GM21825 (cell line): ENCODE measurements around the gene BROX.
"Not testable (repeated sequence)": the region's sequence is repeated elsewhere in the genome, so short reads cannot be mapped to it uniquely, and the experiment has no call there.

Experiments
- ATAC-seq: cut with Tn5 transposase; IDR thresholded peaks from one replicate; pipeline ENCODE4 v1.9.1; 2021; ENCODE audit warnings: mild to moderate bottlenecking, moderate library complexity; ENCODE audit not compliant: unreplicated experiment

The BROX gene

GRCh38 chr1:222712253-222713090 lies at the start of gene BROX, which contains the start of gene AIDA:
TSS of gene BROX (plus strand) at chr1:222712564. CDS start at chr1:222715700, 3,136 bp downstream.
TSS of gene AIDA (minus strand) at chr1:222712491. CDS start at chr1:222712317, 174 bp downstream.
- peak; percentile 77 for ATAC-seq

- no peak for ATAC-seq
These were observed 48.9 kb upstream of the BROX start for GRCh38 chr1:222663431-222663934.

GRCh38 chr1:222665964-222666363 lies 46.4 kb upstream of the BROX start:
- ATAC-seq: no peak

GRCh38 chr1:222668184-222668583 lies 44.2 kb upstream of the BROX start:
- not testable (repeated sequence) for ATAC-seq

- ATAC-seq: not testable (repeated sequence)
These were observed 43.3 kb upstream of the BROX start for GRCh38 chr1:222669107-222669506.

GRCh38 chr1:222670110-222670509 lies 42.3 kb upstream of the BROX start:
- no peak for ATAC-seq

GRCh38 chr1:222680080-222680479 lies 32.3 kb upstream of the BROX start:
- no peak for ATAC-seq

GRCh38 chr1:222691016-222691415 lies 21.3 kb upstream of the BROX start:
- no peak for ATAC-seq

- no peak for ATAC-seq
These were observed 17.4 kb upstream of the BROX start for GRCh38 chr1:222694927-222695326.

GRCh38 chr1:222696741-222697140 lies 15.6 kb upstream of the BROX start:
- ATAC-seq: no peak

- ATAC-seq: no peak
These were observed 15.2 kb upstream of the BROX start for GRCh38 chr1:222697203-222697602.

- ATAC-seq: no peak
These were observed 14.5 kb upstream of the BROX start for GRCh38 chr1:222697826-222698225.

- ATAC-seq: no peak
These were observed 10.2 kb upstream of the BROX start for GRCh38 chr1:222702210-222702609.

GRCh38 chr1:222704260-222704659 lies 8.1 kb upstream of the BROX start:
- ATAC-seq: no peak

GRCh38 chr1:222706815-222707214 lies 5.5 kb upstream of the BROX start:
- ATAC-seq: no peak

- no peak for ATAC-seq
These were observed 2.6 kb upstream of the BROX start for GRCh38 chr1:222709700-222710153.

GRCh38 chr1:222711319-222712252 lies 778 bp upstream of the BROX start:
- peak; percentile 29 for ATAC-seq

- ATAC-seq: peak; percentile 76
These were observed 962 bp downstream of the BROX start for GRCh38 chr1:222713091-222713961.

GRCh38 chr1:222716393-222716792 lies 4.0 kb downstream of the BROX start:
- no peak for ATAC-seq

- no peak for ATAC-seq
These were observed 16.4 kb downstream of the BROX start for GRCh38 chr1:222728746-222729145.
